Kidney epithelial cell (primary cell): ENCODE data around the gene PHLPP1. TPM values are rescaled to one million over a fixed set of nuclear protein-coding genes. Genes with fewer than 3 reads are reported as not detected.

Source experiments
- DNase-seq: peaks from one replicate; pipeline ENCODE4 v3.0.0-alpha.2; 2010; ENCODE audit warnings: low read depth
- H3K27me3 ChIP-seq: 2 replicates; pipeline ENCODE4 v1.6.0; 2011; ENCODE audit warnings: low read length; ENCODE audit not compliant: control insufficient read depth, insufficient read depth
- H3K36me3 ChIP-seq: 2 replicates; pipeline ENCODE4 v1.5.1; 2011; ENCODE audit warnings: low read length; ENCODE audit not compliant: control insufficient read depth, insufficient read depth
- H3K4me3 ChIP-seq: 2 replicates; pipeline ENCODE4 v1.5.1; 2011; ENCODE audit warnings: low read depth, mild to moderate bottlenecking, control low read depth, low read length
- CTCF ChIP-seq: IDR thresholded peaks from 2 replicates; pipeline ENCODE4 v1.5.1; 2011; ENCODE audit warnings: mild to moderate bottlenecking, moderate library complexity, low read length, control low read depth, inconsistent platforms; ENCODE audit not compliant: insufficient read depth, poor library complexity, severe bottlenecking
- total RNA-seq: library from RNA; depleted of rRNA; stranded (reverse); fragments of >200 nt; gene quantifications from 2 replicates; pipeline ENCODE4 v1.2.3, GENCODE V29; 2015

PHLPP1 gene
- total RNA-seq, 1 donor from 2014 or later, result 4.4 TPM

- H3K4me3 ChIP-seq, result no peak overlapping the region
- H3K27me3 ChIP-seq, result no peaks in the 10 kb centered on the region
- no peaks in the 10 kb centered on the region for H3K36me3 ChIP-seq
- no peak for DNase-seq
- TF ChIP-seq CTCF, result no peak
These were observed 15.6 kb downstream of the PHLPP1 start for GRCh38 chr18:62730941-62731340.

GRCh38 chr18:62732617-62733016 is 17.3 kb downstream of the PHLPP1 start:
- Histone ChIP-seq H3K27me3 (no peaks in the 10 kb centered on the region), H3K36me3 (no peaks in the 10 kb centered on the region)
- no peak for TF ChIP-seq CTCF

GRCh38 chr18:62734290-62734689 is 18.9 kb downstream of the PHLPP1 start:
- Histone ChIP-seq H3K36me3 (no peaks in the 10 kb centered on the region), H3K27me3 (no peaks in the 10 kb centered on the region), H3K4me3 (no peak overlapping the region)
- no peak for TF ChIP-seq CTCF
- DNase-seq, result no peak

More at GRCh38 chr18:62732617-62733016, 17.3 kb downstream of the PHLPP1 start:
- no peak for DNase-seq
- H3K4me3 ChIP-seq, result no peak overlapping the region

- TF ChIP-seq CTCF, result no peak
- no peaks in the 10 kb centered on the region for H3K27me3 ChIP-seq
- DNase-seq, result no peak
- H3K36me3 ChIP-seq, result no peaks in the 10 kb centered on the region
- no peak overlapping the region for H3K4me3 ChIP-seq
These were observed 20.0 kb downstream of the PHLPP1 start for GRCh38 chr18:62735387-62735786.

GRCh38 chr18:62736077-62736855 is 20.9 kb downstream of the PHLPP1 start:
- H3K36me3 ChIP-seq, result no peaks in the 10 kb centered on the region
- TF ChIP-seq CTCF, result no peak
- H3K27me3 ChIP-seq, result no peaks in the 10 kb centered on the region
- no peak overlapping the region for H3K4me3 ChIP-seq
- DNase-seq, result no peak
